Activated CD8-positive, alpha-beta memory T cell treated with anti-CD3 and anti-CD28 coated beads, Interleukin-2, amount 50 U/mL, for 1 hour (primary cell): ENCODE measurements around the gene SERINC5.
"Not testable (repeated sequence)": the region's sequence is repeated elsewhere in the genome, so short reads cannot be mapped to it uniquely, and the experiment has no call there.

Experiments
- DNase-seq: peaks from one replicate; pipeline ENCODE4 v3.0.0-alpha.2; 2020; ENCODE audit errors: extremely low read depth

The SERINC5 gene

DNA sequence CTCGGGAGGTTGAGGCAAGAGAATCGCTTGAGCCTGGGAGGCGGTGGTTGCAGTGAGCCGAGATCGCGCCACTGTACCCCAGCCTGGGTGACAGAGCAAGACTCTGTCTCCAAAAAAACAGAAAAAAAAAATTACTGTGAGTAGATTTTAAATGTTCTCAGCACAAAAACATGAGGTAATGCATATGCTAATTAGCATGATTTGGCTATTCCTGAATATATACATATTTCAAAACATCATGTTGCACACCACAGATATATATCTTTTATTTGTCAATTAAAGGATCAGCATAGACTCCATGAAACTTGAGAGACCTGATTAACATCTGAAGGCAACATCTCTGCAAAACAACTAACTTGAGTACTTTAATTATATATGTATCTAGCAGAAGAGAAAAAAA lies 117.4 kb downstream of the SERINC5 start:
- DNase-seq, result no peak

DNA sequence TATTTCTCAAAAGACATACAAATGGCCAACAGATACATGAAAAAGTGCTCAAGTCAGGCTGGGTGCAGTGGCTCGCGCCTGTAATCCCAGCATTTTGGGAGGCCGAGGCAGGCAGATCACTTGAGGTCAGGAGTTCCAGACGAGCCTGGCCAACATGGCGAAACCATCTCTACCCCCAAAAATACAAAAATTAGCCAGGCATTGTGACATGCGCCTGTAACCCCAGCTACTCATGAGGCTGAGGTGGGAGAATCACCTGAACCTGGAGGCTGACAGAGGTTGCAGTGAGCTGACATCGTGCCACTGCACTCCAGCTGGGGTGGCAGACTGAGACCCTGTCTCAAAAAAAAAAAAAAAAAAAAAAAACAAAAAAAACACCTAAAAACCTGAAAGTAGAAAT lies 119.0 kb downstream of the SERINC5 start:
- DNase-seq, result not testable (repeated sequence)

- DNase-seq, result no peak
Observed at GRCh38 chr5:80134876-80135275, 121.0 kb downstream of the SERINC5 start.

DNA sequence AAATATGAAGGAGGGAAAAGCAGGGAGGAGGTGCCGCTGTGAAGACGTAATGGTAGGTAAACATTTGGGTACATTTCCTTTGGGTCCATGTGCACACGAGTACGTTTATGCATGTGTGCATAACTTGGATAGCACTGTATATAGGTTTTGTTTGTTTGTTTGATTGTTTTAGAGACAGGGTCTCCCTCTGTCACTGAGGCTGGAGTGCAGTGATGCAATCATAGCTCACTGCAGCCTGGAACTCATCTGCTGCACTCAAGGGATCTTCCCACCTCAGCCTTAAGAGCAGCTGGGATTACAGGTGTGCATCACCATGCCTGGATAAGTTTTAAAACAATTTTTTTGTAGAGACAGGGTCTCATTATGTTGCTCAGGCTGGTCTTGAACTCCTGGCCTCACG lies 126.7 kb downstream of the SERINC5 start:
- no peak for DNase-seq

GRCh38 chr5:80128141-80128540 lies 127.7 kb downstream of the SERINC5 start:
- DNase-seq, result no peak

GRCh38 chr5:80127116-80127552 lies 128.7 kb downstream of the SERINC5 start:
- no peak for DNase-seq

DNA sequence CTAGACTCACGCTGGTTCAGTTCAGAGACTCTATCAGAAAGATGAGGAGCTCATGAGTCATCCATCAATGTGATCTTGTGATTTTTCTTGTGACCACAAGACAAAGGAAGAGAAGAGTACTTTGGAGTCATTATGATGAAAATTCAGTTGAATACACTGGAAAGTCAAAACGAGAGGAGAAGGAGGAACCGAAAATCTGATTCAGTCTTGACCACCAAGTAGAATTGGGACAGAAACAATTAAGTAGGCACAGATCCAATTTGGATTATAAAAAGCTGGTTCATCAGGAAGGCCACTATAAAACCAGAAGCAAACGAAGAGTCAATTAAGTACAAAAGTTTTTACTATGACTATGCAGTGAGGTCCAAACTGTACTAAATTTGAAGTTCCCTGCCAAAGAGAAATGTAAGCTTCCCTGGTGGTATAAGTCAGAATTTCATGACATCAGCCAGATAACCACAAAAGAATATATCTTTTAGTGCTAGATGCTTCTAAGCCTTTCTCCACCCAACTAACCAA lies 129.8 kb downstream of the SERINC5 start:
- DNase-seq, result no peak

DNA sequence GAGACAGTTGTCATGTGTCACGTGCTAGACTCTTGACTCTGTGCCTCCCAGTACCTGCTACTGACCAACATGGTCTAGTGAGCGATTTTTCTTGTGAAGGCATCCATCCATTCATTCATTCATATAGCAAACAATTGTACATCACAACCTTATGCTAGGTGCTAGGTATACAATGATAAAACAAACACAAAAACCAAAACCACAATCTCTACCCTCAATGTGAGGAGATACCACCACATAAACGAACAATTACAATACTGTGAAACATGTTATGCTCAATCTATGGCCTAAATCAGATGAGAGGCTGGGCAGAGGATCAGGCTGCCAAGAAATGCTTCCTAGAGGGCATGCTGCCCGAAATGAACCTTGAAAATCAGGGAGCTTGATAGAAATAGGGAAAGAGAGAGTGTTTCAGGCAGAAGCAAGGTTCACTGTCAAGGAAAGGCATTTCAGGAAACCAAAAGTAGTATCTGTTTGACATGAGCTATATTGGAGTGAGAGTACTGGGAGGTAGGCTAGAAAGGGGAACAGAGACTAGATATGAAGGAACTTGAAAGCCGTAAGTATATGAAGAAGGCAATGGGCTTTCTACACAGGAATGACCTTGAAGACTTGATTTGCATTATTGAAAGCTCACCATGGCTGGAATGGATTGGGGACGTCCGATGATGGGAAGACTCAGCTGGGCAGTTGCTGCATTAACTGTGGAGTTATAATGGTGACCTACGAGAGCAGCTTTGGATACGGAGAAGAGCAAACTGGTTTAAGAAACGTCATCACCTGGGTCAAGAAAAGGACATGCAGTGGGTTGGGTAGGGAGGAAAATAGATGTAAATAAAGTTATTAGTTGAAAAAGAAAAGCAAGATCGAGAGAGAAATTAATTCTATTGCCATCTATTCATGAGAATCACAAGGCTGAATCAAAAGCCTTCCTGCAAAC lies 130.6 kb downstream of the SERINC5 start:
- no peak for DNase-seq

GRCh38 chr5:80124121-80124918 lies 131.5 kb downstream of the SERINC5 start:
- no peak for DNase-seq

DNA sequence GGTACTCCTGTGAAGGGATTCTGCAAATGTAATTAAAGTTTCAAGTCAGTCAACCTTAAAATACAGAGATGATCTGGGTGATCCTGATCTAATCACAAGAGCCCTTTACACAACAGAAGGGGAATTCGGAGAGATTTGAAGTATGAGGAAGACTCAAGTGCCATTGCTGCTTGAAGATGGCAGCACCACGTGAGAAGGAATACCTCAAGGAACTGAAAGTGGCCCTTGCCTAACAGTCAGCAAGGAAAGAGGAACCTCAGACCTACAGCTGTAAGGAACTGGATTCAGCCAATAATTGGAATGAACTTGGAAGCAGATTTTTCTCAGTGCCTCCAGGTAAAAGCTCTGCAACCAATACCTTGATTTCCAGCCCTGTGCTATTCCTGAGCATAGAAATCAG lies 133.3 kb downstream of the SERINC5 start:
- no peak for DNase-seq

GRCh38 chr5:80119372-80119771 lies 136.5 kb downstream of the SERINC5 start:
- no peak for DNase-seq

- DNase-seq, result no peak
Observed at GRCh38 chr5:80117446-80117845, 138.4 kb downstream of the SERINC5 start.

DNA sequence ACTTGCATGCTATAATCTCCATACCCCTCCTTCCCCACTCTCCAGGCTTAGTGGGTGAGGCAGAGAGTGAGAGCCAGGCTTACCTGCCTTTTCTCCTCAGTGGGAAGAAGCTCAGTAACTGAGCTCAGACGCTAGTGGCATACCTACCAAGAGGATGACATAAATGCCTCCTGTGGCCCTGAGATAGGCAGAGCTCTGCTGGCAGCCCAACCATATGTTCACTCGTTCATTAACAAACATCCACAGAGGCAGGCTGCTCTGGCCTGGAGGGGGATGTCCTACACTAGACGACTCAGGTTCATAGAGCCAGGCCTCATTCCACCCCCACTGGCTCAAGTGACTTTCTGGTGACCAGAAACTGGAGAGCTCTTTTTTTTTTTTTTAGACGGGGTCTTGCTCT lies 139.4 kb downstream of the SERINC5 start:
- DNase-seq, result no peak

- no peak for DNase-seq
Observed at GRCh38 chr5:80116000-80116399, 139.8 kb downstream of the SERINC5 start.

- no peak for DNase-seq
Observed at GRCh38 chr5:80114860-80115259, 141.0 kb downstream of the SERINC5 start.

DNA sequence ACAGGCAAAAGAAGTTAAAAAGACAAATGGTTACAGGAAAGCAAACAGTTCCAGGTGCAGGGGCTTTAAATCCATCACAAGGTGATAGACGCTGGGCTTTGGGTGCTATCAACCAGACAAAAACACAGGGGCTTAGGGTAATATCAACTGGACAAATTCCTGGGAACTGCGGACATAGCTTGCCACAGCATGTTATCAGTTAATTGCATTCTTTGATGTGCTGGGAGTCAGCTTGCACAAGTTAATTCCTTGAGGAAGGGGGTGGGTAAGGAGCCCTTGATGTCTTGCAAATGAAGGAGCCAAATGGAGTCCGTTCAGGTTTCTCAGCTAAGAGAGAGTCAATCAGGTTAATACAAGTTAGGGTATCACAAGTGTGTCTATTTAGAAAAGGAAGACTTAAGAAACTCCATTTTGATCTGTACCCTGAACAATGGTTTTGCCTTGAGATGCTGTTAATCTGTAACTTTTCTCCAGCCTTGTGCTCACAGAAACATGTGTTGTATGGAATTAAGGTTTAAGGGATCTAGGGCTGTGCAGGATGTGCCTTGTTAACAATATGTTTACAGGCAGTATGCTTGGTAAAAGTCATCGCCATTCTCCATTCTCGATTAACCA lies 144.4 kb downstream of the SERINC5 start:
- DNase-seq, result not testable (repeated sequence)

DNA sequence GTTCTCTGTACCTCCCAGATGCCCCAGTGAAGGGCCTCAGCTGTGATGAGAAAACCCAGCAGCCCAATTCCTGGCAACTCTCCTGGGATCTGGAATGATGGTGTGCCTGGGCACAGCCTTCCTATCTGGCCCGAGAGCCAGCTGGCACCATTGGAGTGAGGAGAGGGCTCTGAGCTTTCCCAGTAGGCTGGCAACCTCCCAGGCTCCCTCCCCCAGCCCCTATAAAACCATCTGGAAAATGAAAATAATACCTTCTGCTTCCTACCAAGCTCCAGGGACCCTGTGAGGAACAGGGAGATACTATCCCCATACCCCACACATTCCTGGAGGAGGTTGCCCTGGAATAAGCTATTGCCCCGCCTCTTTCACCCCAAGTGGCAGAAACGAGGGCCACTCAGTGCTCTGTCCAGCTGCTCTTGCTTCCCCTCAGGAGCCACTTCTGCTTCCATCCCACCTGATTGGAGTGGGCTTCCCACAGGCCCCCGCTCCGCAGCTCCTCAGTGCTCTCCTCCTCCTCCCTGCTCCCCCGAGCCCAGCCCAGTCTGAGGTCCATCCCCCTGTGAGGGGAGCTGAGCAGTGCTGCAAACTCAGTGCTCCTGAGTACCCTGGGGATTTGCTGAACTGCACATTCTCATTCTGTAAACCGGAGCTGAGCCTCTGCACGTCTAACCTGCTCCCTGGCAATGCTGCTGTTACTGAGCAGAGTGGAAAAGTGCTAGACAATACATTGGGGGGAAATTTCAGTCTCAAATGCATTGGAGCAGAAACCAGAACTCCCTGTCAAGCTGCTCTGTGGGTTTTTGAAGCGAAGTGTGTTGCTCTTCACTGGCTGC lies 146.0 kb downstream of the SERINC5 start:
- no peak for DNase-seq

DNA sequence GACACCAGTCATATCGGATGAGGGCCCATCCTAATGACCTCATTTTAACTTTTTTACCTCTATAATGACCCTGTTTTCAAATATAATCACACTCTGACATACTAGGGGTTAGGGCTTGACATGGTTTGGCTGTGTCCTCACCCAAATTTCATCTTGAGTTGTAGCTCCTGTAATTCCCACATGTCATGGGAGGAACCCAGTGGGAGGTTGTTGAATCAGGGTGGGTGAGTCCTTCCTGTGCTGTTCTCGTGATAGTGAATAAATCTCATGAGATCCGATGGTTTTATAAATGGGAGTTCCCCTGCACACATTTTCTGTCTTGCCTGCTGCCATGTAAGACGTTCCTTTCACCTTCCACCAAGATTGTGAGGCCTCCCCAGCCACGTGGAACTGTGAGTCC lies 148.9 kb downstream of the SERINC5 start:
- no peak for DNase-seq

GRCh38 chr5:80105698-80106439 lies 150.0 kb downstream of the SERINC5 start:
- no peak for DNase-seq

GRCh38 chr5:80103371-80103770 lies 152.5 kb downstream of the SERINC5 start:
- DNase-seq, result no peak
